K562 (cell line): Measurements from ENCODE around the gene XIRP1. TPM values are rescaled to one million over a fixed set of nuclear protein-coding genes. Genes with fewer than 3 reads are reported as not detected.

Experiments
- ATAC-seq: fragments of 200-7000 bp; cut with Tn5 transposase; 3 replicates; pipeline ENCODE4 v1.9.1; 2020; ENCODE audit warnings: moderate library complexity
- BruUV-seq: library from RNA; stranded (reverse); fragments of 400-500 nt; replicated peaks from 2 replicates; lab custom pipeline; 2021; lab: Mats Ljungman, UMichigan
- CTCF ChIA-PET: fragments of 300-600 bp; formaldehyde crosslinking; extraction: SDS; loops from one replicate; lab custom pipeline; 2021; ENCODE audit warnings: low intra/inter-chr PET ratio; lab: Yijun Ruan, JAX
- POLR2A ChIA-PET: fragments of 300-600, 350-650 bp; sonication (Branson Sonifier 250); formaldehyde crosslinking; extraction: SDS; loops from one replicate; lab custom pipeline; 2021; ENCODE audit warnings: antibody characterized with exemption, inconsistent platforms; lab: Yijun Ruan, JAX
- DNase-seq, 4 experiments: peaks; one replicate each; pipeline versions ENCODE4 v3.0.0 to v3.0.0-alpha.2; 2011 to 2018; ENCODE audit warnings: low spot score in 3 of 4, mixed read lengths in 3 of 4; ENCODE audit errors: extremely low read depth in 1 of 4
- FAIRE-seq: peaks from 2 replicates; lab custom pipeline; 2011; peaks lifted over from hg19 to GRCh38; lab: Jason Lieb, UNC
- H2AFZ ChIP-seq: 2 replicates; pipeline ENCODE4 v1.6.0; 2011; ENCODE audit warnings: low read depth, low read length, control low read depth, inconsistent platforms
- H3K27ac ChIP-seq: fragments of 200-600 bp; 3 replicates; pipeline ENCODE4 v1.8.0; 2011; ENCODE audit warnings: low read depth, mild to moderate bottlenecking, control low read depth, inconsistent platforms, low read length, moderate library complexity, mixed read lengths; ENCODE audit errors: extremely low read depth
- H3K27me3 ChIP-seq, 2 experiments: fragments of 300-600 bp in 1 of 2; 2 replicates in 1 of 2; 3 replicates in 1 of 2; pipeline versions ENCODE4 v1.6.0 to v1.8.0; 2011; ENCODE audit warnings: inconsistent platforms in 2 of 2, low read length in 2 of 2, mild to moderate bottlenecking in 1 of 2, mixed read lengths in 1 of 2, moderate library complexity in 1 of 2; ENCODE audit not compliant: control insufficient read depth in 2 of 2, insufficient read depth in 2 of 2
- H3K36me3 ChIP-seq: fragments of 300-600 bp; 3 replicates; pipeline ENCODE4 v1.8.0; 2011; ENCODE audit warnings: mild to moderate bottlenecking, low read length, inconsistent platforms; ENCODE audit not compliant: control insufficient read depth, insufficient read depth
- H3K4me1 ChIP-seq, 2 experiments: fragments of 200-600 bp in 1 of 2; replicated peaks in 1 of 2; 2 replicates in 1 of 2; 3 replicates in 1 of 2; pipeline versions ENCODE4 v1.5.1 to v1.8.0; 2011; ENCODE audit warnings: inconsistent platforms in 2 of 2, low read length in 2 of 2, mild to moderate bottlenecking in 1 of 2, mixed read lengths in 1 of 2, moderate library complexity in 1 of 2; ENCODE audit not compliant: control insufficient read depth in 2 of 2, insufficient read depth in 2 of 2
- H3K4me2 ChIP-seq: 2 replicates; pipeline ENCODE4 v1.6.1; 2011; ENCODE audit warnings: low read length, control low read depth, inconsistent platforms, mixed read lengths; ENCODE audit not compliant: insufficient read depth
- H3K4me3 ChIP-seq: fragments of 200-600 bp; sonication (generic), shearing (Covaris generic); 2 replicates; pipeline ENCODE4 v1.5.1; 2016; ENCODE audit warnings: control low read depth, inconsistent platforms
- H3K79me2 ChIP-seq: fragments of 200-600 bp; 3 replicates; pipeline ENCODE4 v1.8.0; 2011; ENCODE audit warnings: low read length, inconsistent platforms; ENCODE audit not compliant: control insufficient read depth, insufficient read depth
- H3K9ac ChIP-seq, 2 experiments: 2 replicates each; pipeline versions ENCODE4 v1.6.0 to v1.6.1; 2011; ENCODE audit warnings: low read depth in 2 of 2, low read length in 2 of 2, control low read depth in 1 of 2, inconsistent platforms in 1 of 2, mild to moderate bottlenecking in 1 of 2, mixed read lengths in 1 of 2; ENCODE audit not compliant: insufficient read depth in 1 of 2
- H3K9me1 ChIP-seq: one replicate; pipeline ENCODE4 v1.6.0; 2011; ENCODE audit warnings: inconsistent platforms, mild to moderate bottlenecking, low read length, moderate library complexity; ENCODE audit not compliant: control insufficient read depth, insufficient read depth
- H3K9me3 ChIP-seq: replicated peaks from 2 replicates; pipeline ENCODE4 v1.5.1; 2011; ENCODE audit warnings: low read depth, low read length, inconsistent platforms; ENCODE audit not compliant: control insufficient read depth, insufficient read depth
- H4K20me1 ChIP-seq: replicated peaks from 2 replicates; pipeline ENCODE4 v1.6.1; 2011; ENCODE audit warnings: low read length, inconsistent platforms, mixed read lengths; ENCODE audit not compliant: control insufficient read depth, insufficient read depth
- CBFA2T3 ChIP-seq: fragments of 450-650 bp; IDR thresholded peaks from 2 replicates; pipeline ENCODE4 v1.6.1; 2017
- FOXA3 ChIP-seq, 2 experiments: fragments of 450-650 bp in 1 of 2; sonication (generic) in 1 of 2; formaldehyde crosslinking; IDR thresholded peaks in 1 of 2; conservative IDR thresholded peaks in 1 of 2; 2 replicates each; pipeline versions ENCODE4 v1.4.0 to v1.8.0; 2020 to 2022; ENCODE audit warnings: mild to moderate bottlenecking in 2 of 2, missing genetic modification reagents in 1 of 2
- FOXP1 ChIP-seq: sonication (generic); formaldehyde crosslinking; IDR thresholded peaks from 2 replicates; pipeline ENCODE4 v1.8.0; 2022; ENCODE audit warnings: mild to moderate bottlenecking, missing genetic modification reagents
- NFIC ChIP-seq: fragments of 450-650 bp; IDR thresholded peaks from 2 replicates; pipeline ENCODE4 v1.6.1; 2017; ENCODE audit warnings: mild to moderate bottlenecking, inconsistent platforms
- RAD51 ChIP-seq: fragments of 450-650 bp; IDR thresholded peaks from 2 replicates; pipeline ENCODE4 v1.7.1; 2016; ENCODE audit warnings: low read depth, mild to moderate bottlenecking, borderline replicate concordance
- RFX1 ChIP-seq: fragments of 450-650 bp; IDR thresholded peaks from 2 replicates; pipeline ENCODE4 v1.6.1; 2016; ENCODE audit warnings: mild to moderate bottlenecking, moderate library complexity
- ZFP36 ChIP-seq: fragments of 150-350 bp; IDR thresholded peaks from 2 replicates; pipeline ENCODE4 v1.6.1; 2018; ENCODE audit warnings: low read length, low read depth; ENCODE audit not compliant: partially characterized antibody
- WGBS: fragments of 100-300 bp; shearing (Covaris generic); methylation state at CpG from one replicate; pipeline ENCODE4 v1.1.6; 2016; ENCODE audit warnings: low coverage, mixed read lengths; ENCODE audit not compliant: insufficient coverage; ENCODE audit errors: missing lambda C conversion rate; 5-methylcytosine and 5-hydroxymethylcytosine counted together
- in situ Hi-C: fragments of 300-500 bp; cut with MboI; formaldehyde crosslinking; loops from 4 replicates; pipeline ENCODE4 v1.15.0; 2018; ENCODE audit warnings: inconsistent platforms, mixed read lengths
- intact Hi-C: fragments of 100-400 bp; cut with micrococcal nuclease; formaldehyde crosslinking; loops from 2 replicates; pipeline ENCODE4 v1.14.2; 2022
- polyA plus RNA-seq, 8 experiments: library from polyadenylated mRNA; depleted of rRNA in 4 of 8; stranded (reverse) in 5 of 8; unstranded in 3 of 8; fragments of >200 nt; fragmentation: Nextera tagmentation in 2 of 8; fragmentation: Illumina TruSeq in 1 of 8; extraction: Ambion mirVana in 2 of 8; extraction: Trizol in 1 of 8; gene quantifications; 2 replicates each; pipeline versions ENCODE4 v1.2.1 to v1.2.3, GENCODE V29; 2011 to 2014; ENCODE audit warnings: inconsistent platforms in 1 of 8, missing spikeins in 1 of 8
- total RNA-seq, 7 experiments: library from RNA; depleted of rRNA in 6 of 7; stranded (reverse); fragments of >200 nt in 6 of 7; fragmentation: Illumina TruSeq in 2 of 7; extraction: Trizol in 2 of 7; gene quantifications; 2 replicates each; pipeline versions ENCODE4 v1.2.1 to v1.2.3, GENCODE V29; 2011 to 2021; ENCODE audit warnings: low replicate concordance in 1 of 7
- TF ChIP-seq, protein P1 (sequence below), 3 experiments: IDR thresholded peaks in 2 of 3; conservative IDR thresholded peaks in 1 of 3; 2 replicates each; pipeline ENCODE4 v1.5.1; 2011 to 2012; ENCODE audit warnings: low read length in 3 of 3, mild to moderate bottlenecking in 3 of 3, control low read depth in 2 of 3, improper control_type of control experiment in 1 of 3, inconsistent platforms in 1 of 3, low read depth in 1 of 3, mixed read lengths in 1 of 3, moderate library complexity in 1 of 3; ENCODE audit not compliant: insufficient read depth in 2 of 3
- TF ChIP-seq, protein P2 (sequence below): fragments of 450-650 bp; IDR thresholded peaks from 2 replicates; pipeline ENCODE4 v1.6.1; 2017; ENCODE audit warnings: antibody characterized with exemption, mild to moderate bottlenecking
- TF ChIP-seq, protein P3 (sequence below): IDR thresholded peaks from 2 replicates; pipeline ENCODE4 v1.6.1; 2011; ENCODE audit not compliant: insufficient read length; ENCODE audit errors: extremely low read depth

Gene XIRP1
- total and polyA plus RNA-seq, 9 of the 15 experiments (the other 6 are each of a cell fraction or from before 2014, with no cell fraction given), result 0.03 to 0.27 (median 0.08) TPM; not detected in 3

DNA sequence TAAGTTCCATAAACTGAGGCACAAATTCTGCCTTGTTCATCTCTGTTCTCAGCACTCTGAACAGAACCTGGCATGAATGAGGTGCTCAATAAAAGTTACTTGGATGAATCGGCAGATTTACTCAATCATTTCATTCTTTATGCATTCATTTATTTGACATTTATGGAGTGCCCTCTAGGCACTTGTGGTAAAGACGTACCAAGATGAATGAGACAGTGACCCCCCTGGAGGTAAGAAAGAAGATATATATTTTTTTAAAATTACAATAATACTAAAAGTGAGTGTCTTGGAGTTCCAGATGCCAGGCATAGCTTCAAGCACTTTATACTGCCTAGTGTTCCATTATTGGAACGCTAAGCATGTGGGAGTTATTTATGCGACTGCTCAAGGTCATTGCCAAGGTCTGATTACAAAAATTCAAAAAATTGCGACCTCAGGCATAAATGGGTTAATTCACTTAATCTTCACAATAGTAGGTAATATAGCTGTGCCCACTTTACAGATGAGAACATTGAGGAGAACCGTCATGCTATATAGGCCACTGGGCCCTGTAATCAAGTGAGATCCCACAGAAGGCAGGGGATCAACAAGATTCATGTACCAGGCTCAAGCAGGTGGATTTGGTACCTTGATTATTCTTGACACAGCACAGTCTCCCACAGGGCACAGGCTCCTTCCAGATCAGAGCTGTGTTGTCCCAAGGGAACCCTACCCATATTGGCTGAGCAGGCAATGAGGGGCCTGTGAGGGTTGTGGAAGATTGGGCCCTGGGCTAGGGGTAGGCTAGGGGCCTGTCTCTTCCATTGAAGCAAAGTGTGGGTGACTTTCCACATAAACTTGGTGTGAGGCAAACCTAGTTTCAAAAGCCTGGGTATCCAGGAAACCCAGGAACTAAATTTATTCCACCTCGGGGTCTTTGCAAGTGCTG, 10.7 kb downstream of the XIRP1 start (continued):
- TF ChIP-seq, protein P1, sequence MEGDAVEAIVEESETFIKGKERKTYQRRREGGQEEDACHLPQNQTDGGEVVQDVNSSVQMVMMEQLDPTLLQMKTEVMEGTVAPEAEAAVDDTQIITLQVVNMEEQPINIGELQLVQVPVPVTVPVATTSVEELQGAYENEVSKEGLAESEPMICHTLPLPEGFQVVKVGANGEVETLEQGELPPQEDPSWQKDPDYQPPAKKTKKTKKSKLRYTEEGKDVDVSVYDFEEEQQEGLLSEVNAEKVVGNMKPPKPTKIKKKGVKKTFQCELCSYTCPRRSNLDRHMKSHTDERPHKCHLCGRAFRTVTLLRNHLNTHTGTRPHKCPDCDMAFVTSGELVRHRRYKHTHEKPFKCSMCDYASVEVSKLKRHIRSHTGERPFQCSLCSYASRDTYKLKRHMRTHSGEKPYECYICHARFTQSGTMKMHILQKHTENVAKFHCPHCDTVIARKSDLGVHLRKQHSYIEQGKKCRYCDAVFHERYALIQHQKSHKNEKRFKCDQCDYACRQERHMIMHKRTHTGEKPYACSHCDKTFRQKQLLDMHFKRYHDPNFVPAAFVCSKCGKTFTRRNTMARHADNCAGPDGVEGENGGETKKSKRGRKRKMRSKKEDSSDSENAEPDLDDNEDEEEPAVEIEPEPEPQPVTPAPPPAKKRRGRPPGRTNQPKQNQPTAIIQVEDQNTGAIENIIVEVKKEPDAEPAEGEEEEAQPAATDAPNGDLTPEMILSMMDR (IDR thresholded peaks at IDR 0.05 in 2 of 3, conservative IDR thresholded peaks at IDR 0.05 in 1 of 3; ENCODE audit: insufficient read depth in 2 of 3, low read depth in 1 of 3, low read length in 3 of 3), result peak in 1 of 3 experiments; percentile 4; a peak in 1 of 6 replicates

DNA sequence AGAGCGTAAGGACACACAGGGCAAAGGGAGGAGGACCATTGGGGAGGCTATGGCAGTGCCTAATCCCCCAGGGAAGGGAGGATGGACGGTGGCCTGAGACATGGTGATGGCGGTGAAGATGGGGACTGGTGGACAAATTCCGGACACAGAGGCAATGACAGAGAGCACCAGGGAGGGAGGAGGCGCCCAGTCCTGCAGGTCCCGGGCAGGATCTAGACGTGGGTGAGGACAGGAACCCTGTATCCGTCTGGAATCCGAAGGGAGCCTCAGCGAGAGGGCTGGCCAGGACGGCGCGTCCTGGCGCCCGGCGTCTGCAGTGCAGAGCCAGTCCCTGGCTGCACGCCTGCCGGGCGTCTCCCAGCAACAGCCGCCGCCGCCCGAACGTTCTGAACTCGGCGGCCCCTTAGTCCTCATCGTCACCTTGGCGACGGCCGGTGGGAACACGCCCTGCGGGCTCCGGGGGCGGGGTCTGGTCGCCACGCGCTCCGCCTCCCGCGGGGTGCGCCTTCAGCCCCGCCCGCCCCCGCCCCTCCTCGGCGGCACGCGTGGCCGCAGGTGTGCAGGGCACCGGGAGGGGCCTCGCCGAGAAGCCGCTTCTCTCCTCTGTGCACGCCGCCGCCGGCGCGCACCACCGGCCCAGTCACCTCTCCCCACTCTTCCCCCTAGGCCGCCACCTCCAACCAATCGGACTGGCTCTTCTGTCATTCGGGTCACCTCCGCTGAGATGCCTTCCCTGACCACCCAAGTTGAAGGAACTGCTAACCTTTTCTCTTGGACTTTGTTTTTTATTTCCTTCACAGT, 11.6 kb downstream of the XIRP1 start:
- WGBS, result 2% methylated on average over 41 of the region's 64 CpGs
- peak overlapping the region; percentile 78 for H3K4me2 ChIP-seq
- POLR2A ChIA-PET, result interaction anchor here (1.4 kb wide), 1 partner anchor 75 kb away, joined by 3 read pairs; no protein-coding TSS in a partner anchor
- BruUV-seq, result no TSS peak
- no peak overlapping the region; the same call in 2 of the 3 replicates for H3K27ac ChIP-seq
- FAIRE-seq (peak; percentile 75), ATAC-seq (peak; percentile 93), DNase-seq (peak; percentile 96 to 99 (median 97))
- CTCF ChIA-PET, result no interaction called here
- H2AFZ ChIP-seq, result peak overlapping the region; percentile 84
- no peaks in the 10 kb centered on the region for H4K20me1 ChIP-seq
- peak overlapping the region; percentile 39 for H3K4me3 ChIP-seq
- no peaks in the 10 kb centered on the region for H3K27me3 ChIP-seq
- in situ Hi-C loops (no loop called here), intact Hi-C loops (no loop called here)
- peaks cover 47 to 51% of the 10 kb centered on the region in 2 experiments for H3K4me1 ChIP-seq
- H3K36me3 ChIP-seq, result no peaks in the 10 kb centered on the region
- H3K9me1 ChIP-seq, result no peaks in the 10 kb centered on the region
- H3K79me2 ChIP-seq, result peaks cover 3% of the 10 kb centered on the region; the same call in 2 of the 3 replicates
- H3K9ac ChIP-seq, result peak overlapping the region; percentile 26 to 92
- no peaks in the 10 kb centered on the region for H3K9me3 ChIP-seq
- TF ChIP-seq CBFA2T3, result no peak
- no peak for TF ChIP-seq FOXP1 (CRISPR knock-in tag)
- TF ChIP-seq RFX1, result peak; percentile 95
- TF ChIP-seq, protein P2, sequence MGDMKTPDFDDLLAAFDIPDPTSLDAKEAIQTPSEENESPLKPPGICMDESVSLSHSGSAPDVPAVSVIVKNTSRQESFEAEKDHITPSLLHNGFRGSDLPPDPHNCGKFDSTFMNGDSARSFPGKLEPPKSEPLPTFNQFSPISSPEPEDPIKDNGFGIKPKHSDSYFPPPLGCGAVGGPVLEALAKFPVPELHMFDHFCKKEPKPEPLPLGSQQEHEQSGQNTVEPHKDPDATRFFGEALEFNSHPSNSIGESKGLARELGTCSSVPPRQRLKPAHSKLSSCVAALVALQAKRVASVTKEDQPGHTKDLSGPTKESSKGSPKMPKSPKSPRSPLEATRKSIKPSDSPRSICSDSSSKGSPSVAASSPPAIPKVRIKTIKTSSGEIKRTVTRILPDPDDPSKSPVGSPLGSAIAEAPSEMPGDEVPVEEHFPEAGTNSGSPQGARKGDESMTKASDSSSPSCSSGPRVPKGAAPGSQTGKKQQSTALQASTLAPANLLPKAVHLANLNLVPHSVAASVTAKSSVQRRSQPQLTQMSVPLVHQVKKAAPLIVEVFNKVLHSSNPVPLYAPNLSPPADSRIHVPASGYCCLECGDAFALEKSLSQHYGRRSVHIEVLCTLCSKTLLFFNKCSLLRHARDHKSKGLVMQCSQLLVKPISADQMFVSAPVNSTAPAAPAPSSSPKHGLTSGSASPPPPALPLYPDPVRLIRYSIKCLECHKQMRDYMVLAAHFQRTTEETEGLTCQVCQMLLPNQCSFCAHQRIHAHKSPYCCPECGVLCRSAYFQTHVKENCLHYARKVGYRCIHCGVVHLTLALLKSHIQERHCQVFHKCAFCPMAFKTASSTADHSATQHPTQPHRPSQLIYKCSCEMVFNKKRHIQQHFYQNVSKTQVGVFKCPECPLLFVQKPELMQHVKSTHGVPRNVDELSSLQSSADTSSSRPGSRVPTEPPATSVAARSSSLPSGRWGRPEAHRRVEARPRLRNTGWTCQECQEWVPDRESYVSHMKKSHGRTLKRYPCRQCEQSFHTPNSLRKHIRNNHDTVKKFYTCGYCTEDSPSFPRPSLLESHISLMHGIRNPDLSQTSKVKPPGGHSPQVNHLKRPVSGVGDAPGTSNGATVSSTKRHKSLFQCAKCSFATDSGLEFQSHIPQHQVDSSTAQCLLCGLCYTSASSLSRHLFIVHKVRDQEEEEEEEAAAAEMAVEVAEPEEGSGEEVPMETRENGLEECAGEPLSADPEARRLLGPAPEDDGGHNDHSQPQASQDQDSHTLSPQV, result no peak
- TF ChIP-seq, protein P3, sequence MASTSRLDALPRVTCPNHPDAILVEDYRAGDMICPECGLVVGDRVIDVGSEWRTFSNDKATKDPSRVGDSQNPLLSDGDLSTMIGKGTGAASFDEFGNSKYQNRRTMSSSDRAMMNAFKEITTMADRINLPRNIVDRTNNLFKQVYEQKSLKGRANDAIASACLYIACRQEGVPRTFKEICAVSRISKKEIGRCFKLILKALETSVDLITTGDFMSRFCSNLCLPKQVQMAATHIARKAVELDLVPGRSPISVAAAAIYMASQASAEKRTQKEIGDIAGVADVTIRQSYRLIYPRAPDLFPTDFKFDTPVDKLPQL, result no peak
- TF ChIP-seq FOXA3 (CRISPR knock-in tag; conservative IDR thresholded peaks at IDR 0.05 in 1 of 2, IDR thresholded peaks at IDR 0.05 in 1 of 2), result no peak
- peak; percentile 98 for TF ChIP-seq ZFP36
- TF ChIP-seq NFIC, result peak; percentile 36; the same call in 1 of the 2 replicates
- no peak for TF ChIP-seq RAD51
